CD4-positive, CD25-positive, alpha-beta regulatory T cell (primary cell): ENCODE data around the gene MYCL. TPM values are rescaled to one million over a fixed set of nuclear protein-coding genes. Genes with fewer than 3 reads are reported as not detected.

ENCODE experiments used
- ATAC-seq, 2 donors: fragments of 150-1000 bp; cut with Tn5 transposase; one replicate each; pipeline ENCODE4 v1.10.0; 2021; ENCODE audit warnings: low read depth in 2 of 2, moderate number of reproducible peaks in 2 of 2, moderate library complexity in 1 of 2
- DNase-seq, 3 donors: peaks; one replicate each; pipeline versions ENCODE4 v3.0.0 to v3.0.0-alpha.2; 2012 to 2022; ENCODE audit warnings: mixed read lengths in 1 of 3
- H3K27ac ChIP-seq: one replicate; pipeline ENCODE4 v1.7.0; 2013; ENCODE audit warnings: mild to moderate bottlenecking, low read length; ENCODE audit not compliant: insufficient read depth, poor library complexity, severe bottlenecking
- H3K27me3 ChIP-seq: one replicate; pipeline ENCODE4 v1.7.0; 2013; ENCODE audit warnings: low read length; ENCODE audit not compliant: control insufficient read depth, insufficient read depth
- H3K36me3 ChIP-seq: one replicate; pipeline ENCODE4 v1.7.0; 2013; ENCODE audit warnings: mild to moderate bottlenecking, low read length, moderate library complexity; ENCODE audit not compliant: control insufficient read depth, insufficient read depth
- H3K4me1 ChIP-seq: 2 replicates; pipeline ENCODE4 v1.7.0; 2013; ENCODE audit warnings: mild to moderate bottlenecking, low read length; ENCODE audit not compliant: insufficient read depth, control insufficient read depth, poor library complexity, severe bottlenecking
- H3K4me3 ChIP-seq: one replicate; pipeline ENCODE4 v1.7.0; 2013; ENCODE audit warnings: low read depth, mild to moderate bottlenecking, low read length, moderate library complexity
- H3K9me3 ChIP-seq, 2 experiments: 1 replicate in 1 of 2; 2 replicates in 1 of 2; pipeline ENCODE4 v1.7.0; 2013; ENCODE audit warnings: low read length in 2 of 2, mild to moderate bottlenecking in 1 of 2, moderate library complexity in 1 of 2; ENCODE audit not compliant: control insufficient read depth in 2 of 2
- H3K27ac Mint-ChIP-seq, 3 donors: one replicate each; pipeline ENCODE4 v1.8.0; 2020 to 2022; ENCODE audit warnings: mild to moderate bottlenecking in 3 of 3, mixed read lengths in 3 of 3, moderate library complexity in 2 of 3
- H3K27me3 Mint-ChIP-seq: one replicate; pipeline ENCODE4 v1.8.0; 2022; ENCODE audit warnings: mild to moderate bottlenecking, mixed read lengths
- H3K36me3 Mint-ChIP-seq: one replicate; pipeline ENCODE4 v1.8.0; 2020; ENCODE audit warnings: mixed read lengths
- H3K4me1 Mint-ChIP-seq, 4 donors: one replicate each; pipeline ENCODE4 v1.8.0; 2020 to 2022; ENCODE audit warnings: mixed read lengths in 4 of 4, mild to moderate bottlenecking in 1 of 4
- H3K4me3 Mint-ChIP-seq, 4 donors: one replicate each; pipeline ENCODE4 v1.8.0; 2020 to 2022; ENCODE audit warnings: mild to moderate bottlenecking in 4 of 4, mixed read lengths in 4 of 4, moderate library complexity in 3 of 4
- H3K9me3 Mint-ChIP-seq, 7 donors: one replicate each; pipeline ENCODE4 v1.8.0; 2020 to 2022; ENCODE audit warnings: mixed read lengths in 7 of 7, mild to moderate bottlenecking in 3 of 7, moderate library complexity in 2 of 7
- polyA plus RNA-seq, 4 donors: library from polyadenylated mRNA; unstranded; fragments of 300-500 nt; fragmentation: Illumina TruSeq; gene quantifications; one replicate each; pipeline ENCODE4 v1.2.3, GENCODE V29; 2021
- total RNA-seq: library from RNA; stranded (reverse); gene quantifications from one replicate; pipeline ENCODE4 v1.2.3, GENCODE V29; 2022

Gene MYCL
- total and polyA plus RNA-seq, 5 donors from 2014 or later, result 0.13 TPM; not detected in 4

DNA sequence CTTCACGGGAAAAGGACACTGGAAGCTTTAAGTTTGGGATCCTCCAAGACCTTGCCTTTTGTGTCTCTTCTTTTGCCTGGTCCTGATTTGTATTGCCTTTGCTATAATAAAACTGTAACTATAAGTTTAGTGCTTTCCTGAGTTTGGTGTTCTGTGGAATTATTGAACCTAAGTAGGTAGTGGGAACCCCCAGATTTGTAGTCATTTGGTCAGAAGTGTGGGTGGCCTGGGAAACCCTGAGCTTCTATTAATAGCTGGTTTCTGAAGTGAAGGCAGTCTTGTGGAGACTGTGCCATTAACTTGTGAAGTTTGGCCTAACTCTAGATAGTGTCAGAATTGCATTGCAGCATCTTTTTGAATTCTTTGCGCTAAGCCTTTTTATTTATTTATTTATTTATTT, 6.8 kb upstream of the MYCL start:
- Histone ChIP-seq H3K27me3 (peaks cover 14% of the 10 kb centered on the region), H3K36me3 (no peaks in the 10 kb centered on the region), H3K27ac (no peak overlapping the region), H3K4me1 (no peaks in the 10 kb centered on the region), H3K9me3 (peaks cover 8 to 10% of the 10 kb centered on the region in 2 experiments), H3K4me3 (no peak overlapping the region)
- H3K27ac Mint-ChIP-seq, result no peak overlapping the region
- ATAC-seq, result no peak
- peaks cover 56% of the 10 kb centered on the region for H3K27me3 Mint-ChIP-seq
- H3K4me1 Mint-ChIP-seq, result no peaks in the 10 kb centered on the region
- no peak for DNase-seq
- peaks cover 8% of the 10 kb centered on the region for H3K36me3 Mint-ChIP-seq
- H3K4me3 Mint-ChIP-seq, result no peak overlapping the region
- H3K9me3 Mint-ChIP-seq, result peaks cover 0 to 17% (median 5%) of the 10 kb centered on the region in 7 donors

- Mint-ChIP-seq H3K27ac (no peak overlapping the region), H3K36me3 (peaks cover 8% of the 10 kb centered on the region), H3K27me3 (peaks cover 63% of the 10 kb centered on the region), H3K9me3 (peaks cover 0 to 17% (median 5%) of the 10 kb centered on the region in 7 donors), H3K4me1 (no peaks in the 10 kb centered on the region), H3K4me3 (no peak overlapping the region)
- Histone ChIP-seq H3K27me3 (peaks cover 20% of the 10 kb centered on the region), H3K4me1 (no peaks in the 10 kb centered on the region), H3K4me3 (no peak overlapping the region), H3K27ac (no peak overlapping the region), H3K36me3 (no peaks in the 10 kb centered on the region), H3K9me3 (peaks cover 8 to 10% of the 10 kb centered on the region in 2 experiments)
- ATAC-seq, result no peak
- DNase-seq, result no peak
Measured at GRCh38 chr1:39907528-39908453, 6.1 kb upstream of the MYCL start.

GRCh38 chr1:39905172-39905571, 3.5 kb upstream of the MYCL start:
- H3K27ac ChIP-seq, result no peak overlapping the region
- Mint-ChIP-seq H3K36me3 (peaks cover 8% of the 10 kb centered on the region), H3K27me3 (peaks cover 69% of the 10 kb centered on the region)

DNA sequence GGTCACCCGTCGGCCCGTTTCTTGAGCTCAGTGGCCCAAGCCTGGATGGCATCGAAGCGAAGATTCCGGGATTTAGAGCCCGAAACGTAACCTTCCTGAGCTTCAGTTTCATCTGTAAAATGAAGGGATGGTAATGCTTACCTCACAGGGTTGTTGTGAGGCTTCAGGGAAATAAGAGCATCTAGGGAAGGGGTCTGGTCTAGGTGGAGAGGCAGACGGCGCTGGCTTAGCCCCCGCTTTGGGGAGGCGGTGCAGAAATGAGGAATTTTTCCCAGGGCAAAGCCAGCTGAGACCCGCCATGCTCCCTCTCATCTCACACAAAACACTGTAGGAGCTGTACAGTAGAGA, 717 bp upstream of the MYCL start:
- Histone ChIP-seq H3K36me3 (no peaks in the 10 kb centered on the region), H3K4me3 (no peak overlapping the region), H3K27ac (no peak overlapping the region), H3K4me1 (peaks cover 17% of the 10 kb centered on the region), H3K9me3 (no peaks in the 10 kb centered on the region), H3K27me3 (peaks cover 36% of the 10 kb centered on the region)
- H3K4me1 Mint-ChIP-seq, result peaks cover 0 to 11% (median 3%) of the 10 kb centered on the region in 4 donors
- H3K4me3 Mint-ChIP-seq, result peak overlapping the region; percentile 80 to 86 (median 80)
- DNase-seq, result no peak
- peak in 1 of 2 donors; percentile 10 for ATAC-seq
- H3K9me3 Mint-ChIP-seq, result peaks cover 0 to 3% (median under 1%) of the 10 kb centered on the region in 7 donors
- peaks cover 1% of the 10 kb centered on the region for H3K36me3 Mint-ChIP-seq
- no peak overlapping the region for H3K27ac Mint-ChIP-seq
- peaks cover 78% of the 10 kb centered on the region for H3K27me3 Mint-ChIP-seq

More at GRCh38 chr1:39905172-39905571, 3.5 kb upstream of the MYCL start:
- peaks cover 8 to 10% of the 10 kb centered on the region in 2 experiments for H3K9me3 ChIP-seq
- H3K4me1 Mint-ChIP-seq, result peaks cover 0 to 7% (median 1%) of the 10 kb centered on the region in 4 donors
- peaks cover 17% of the 10 kb centered on the region for H3K4me1 ChIP-seq
- no peak overlapping the region for H3K4me3 Mint-ChIP-seq
- no peak overlapping the region for H3K27ac Mint-ChIP-seq
- ATAC-seq (no peak), DNase-seq (no peak)
- H3K36me3 ChIP-seq, result no peaks in the 10 kb centered on the region
- no peak overlapping the region for H3K4me3 ChIP-seq
- peaks cover 23% of the 10 kb centered on the region for H3K27me3 ChIP-seq
- H3K9me3 Mint-ChIP-seq, result peaks cover 0 to 17% (median 5%) of the 10 kb centered on the region in 7 donors

DNA sequence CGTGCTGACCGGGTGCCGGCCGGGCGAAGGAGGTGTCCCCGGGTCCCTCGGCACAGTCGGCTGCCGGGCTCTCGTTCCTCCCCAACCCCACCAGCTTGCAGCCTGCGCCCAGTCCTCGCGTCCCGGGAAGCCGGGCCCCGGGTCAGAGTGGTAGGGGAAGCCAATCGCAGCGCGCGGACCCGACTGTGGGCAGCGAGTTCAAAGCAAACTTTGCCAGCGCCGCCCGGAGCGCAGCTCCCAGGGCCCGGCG, 328 bp downstream of the MYCL start:
- no peak for ATAC-seq
- no peaks in the 10 kb centered on the region for H3K36me3 ChIP-seq
- Mint-ChIP-seq H3K27ac (no peak overlapping the region), H3K4me1 (peaks cover 0 to 11% (median 3%) of the 10 kb centered on the region in 4 donors), H3K36me3 (no peaks in the 10 kb centered on the region), H3K27me3 (peaks cover 78% of the 10 kb centered on the region), H3K4me3 (peak overlapping the region in 1 of 4 donors; percentile 38), H3K9me3 (peaks cover 0 to 2% (median 0%) of the 10 kb centered on the region in 7 donors)
- H3K4me3 ChIP-seq, result no peak overlapping the region
- DNase-seq, result peak in 1 of 3 donors; percentile 18
- peaks cover 17% of the 10 kb centered on the region for H3K4me1 ChIP-seq
- H3K27me3 ChIP-seq, result peaks cover 36% of the 10 kb centered on the region
- no peak overlapping the region for H3K27ac ChIP-seq
- H3K9me3 ChIP-seq, result no peaks in the 10 kb centered on the region

GRCh38 chr1:39900662-39901463, 854 bp downstream of the MYCL start:
- Mint-ChIP-seq H3K9me3 (peaks cover 0 to 1% (median 0%) of the 10 kb centered on the region in 7 donors), H3K4me1 (peaks cover 0 to 11% (median 3%) of the 10 kb centered on the region in 4 donors), H3K27me3 (peaks cover 79% of the 10 kb centered on the region), H3K36me3 (no peaks in the 10 kb centered on the region), H3K27ac (no peak overlapping the region), H3K4me3 (peak overlapping the region in 3 of 4 donors; percentile 64 to 83 (median 77))
- no peak for ATAC-seq
- no peaks in the 10 kb centered on the region for H3K36me3 ChIP-seq
- DNase-seq, result no peak
- H3K27me3 ChIP-seq, result peaks cover 34% of the 10 kb centered on the region
- H3K27ac ChIP-seq, result no peak overlapping the region
- peaks cover 17% of the 10 kb centered on the region for H3K4me1 ChIP-seq
- H3K9me3 ChIP-seq, result no peaks in the 10 kb centered on the region
- no peak overlapping the region for H3K4me3 ChIP-seq

- Histone ChIP-seq H3K4me1 (peaks cover 17% of the 10 kb centered on the region), H3K9me3 (no peaks in the 10 kb centered on the region), H3K27me3 (peaks cover 31% of the 10 kb centered on the region), H3K4me3 (no peak overlapping the region), H3K36me3 (no peaks in the 10 kb centered on the region), H3K27ac (no peak overlapping the region)
- no peak for ATAC-seq
- DNase-seq, result no peak
- H3K36me3 Mint-ChIP-seq, result no peaks in the 10 kb centered on the region
- H3K4me1 Mint-ChIP-seq, result peaks cover 0 to 11% (median 3%) of the 10 kb centered on the region in 4 donors
- peaks cover 0 to 1% (median 0%) of the 10 kb centered on the region in 7 donors for H3K9me3 Mint-ChIP-seq
- peaks cover 78% of the 10 kb centered on the region for H3K27me3 Mint-ChIP-seq
- peak overlapping the region; percentile 60 to 83 (median 63) for H3K4me3 Mint-ChIP-seq
- no peak overlapping the region for H3K27ac Mint-ChIP-seq
Measured at GRCh38 chr1:39899611-39900538, 1.8 kb downstream of the MYCL start.
